ENCODE results near the gene ZDHHC8. TPM values are rescaled to one million over a fixed set of nuclear protein-coding genes. Genes with fewer than 3 reads are reported as not detected.

ZDHHC8 gene
- total RNA-seq, 6 experiments from 2014 or later = 11.4 to 39.0 (median 28.7) TPM

DNA sequence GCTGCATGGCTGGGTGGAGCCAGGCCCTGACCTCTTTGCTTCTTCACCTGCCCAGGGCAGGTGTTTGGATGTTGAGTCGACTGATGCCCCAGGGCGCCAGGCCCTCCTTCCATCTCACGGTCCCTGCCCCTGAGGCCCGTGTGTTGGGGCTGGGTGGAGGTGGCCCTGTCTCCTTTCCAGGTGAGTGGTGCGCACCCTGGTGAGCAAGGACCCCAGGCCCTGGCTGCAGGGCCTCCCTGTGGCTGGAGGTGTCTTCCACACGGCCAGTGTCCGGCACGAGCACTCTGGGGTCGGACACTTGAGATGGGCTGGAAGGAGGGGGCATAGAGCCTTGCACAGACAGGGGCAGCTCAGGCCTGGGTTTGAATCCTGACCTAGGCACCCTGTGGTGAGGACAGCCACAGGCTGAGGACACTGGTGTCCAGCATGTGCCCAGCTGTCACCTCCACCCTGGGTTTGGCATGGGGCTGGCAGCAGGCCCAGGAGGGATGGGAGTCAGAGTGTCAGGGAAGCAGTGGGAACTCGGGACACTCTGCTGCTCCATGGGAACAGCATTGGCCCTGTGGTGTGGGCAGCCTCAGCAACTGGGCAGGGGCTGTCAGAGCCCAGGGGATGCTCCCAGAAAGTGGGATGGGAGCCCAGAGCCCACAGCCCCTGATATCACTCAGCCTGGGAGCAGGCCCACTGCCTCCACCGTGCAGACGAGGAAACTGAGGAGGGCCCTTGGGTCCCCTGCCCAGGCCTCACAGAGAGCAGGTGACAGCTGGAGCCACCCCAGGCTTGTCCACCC is 56.4 kb downstream of the ZDHHC8 start:
- peak in 3 of 4 donors; percentile 4 to 53 (median 17) for ATAC-seq
- H3K4me1 ChIP-seq = peaks cover 0 to 17% (median 0%) of the 10 kb centered on the region in 4 donors
- H3K27me3 ChIP-seq = no peaks in the 10 kb centered on the region
- TF ChIP-seq POLR2A (IDR thresholded peaks at IDR 0.05) = no peak
- TF ChIP-seq, protein P1, sequence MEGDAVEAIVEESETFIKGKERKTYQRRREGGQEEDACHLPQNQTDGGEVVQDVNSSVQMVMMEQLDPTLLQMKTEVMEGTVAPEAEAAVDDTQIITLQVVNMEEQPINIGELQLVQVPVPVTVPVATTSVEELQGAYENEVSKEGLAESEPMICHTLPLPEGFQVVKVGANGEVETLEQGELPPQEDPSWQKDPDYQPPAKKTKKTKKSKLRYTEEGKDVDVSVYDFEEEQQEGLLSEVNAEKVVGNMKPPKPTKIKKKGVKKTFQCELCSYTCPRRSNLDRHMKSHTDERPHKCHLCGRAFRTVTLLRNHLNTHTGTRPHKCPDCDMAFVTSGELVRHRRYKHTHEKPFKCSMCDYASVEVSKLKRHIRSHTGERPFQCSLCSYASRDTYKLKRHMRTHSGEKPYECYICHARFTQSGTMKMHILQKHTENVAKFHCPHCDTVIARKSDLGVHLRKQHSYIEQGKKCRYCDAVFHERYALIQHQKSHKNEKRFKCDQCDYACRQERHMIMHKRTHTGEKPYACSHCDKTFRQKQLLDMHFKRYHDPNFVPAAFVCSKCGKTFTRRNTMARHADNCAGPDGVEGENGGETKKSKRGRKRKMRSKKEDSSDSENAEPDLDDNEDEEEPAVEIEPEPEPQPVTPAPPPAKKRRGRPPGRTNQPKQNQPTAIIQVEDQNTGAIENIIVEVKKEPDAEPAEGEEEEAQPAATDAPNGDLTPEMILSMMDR (IDR thresholded peaks at IDR 0.05) = no peak
- H3K36me3 ChIP-seq = no peaks in the 10 kb centered on the region
- 89% methylated on average over 4 of the region's 12 CpGs for WGBS (ENCODE audit: insufficient coverage, low coverage, low lambda C conversion rate, missing lambda C conversion rate)
- intact Hi-C loops (cut with DNase I) = no loop called here
- peak in 2 of 3 donors; percentile 75 to 76 for DNase-seq
- H3K9me3 ChIP-seq = no peaks in the 10 kb centered on the region
- H3K27ac ChIP-seq = peak overlapping the region in 1 of 3 donors; percentile 56
- H3K4me3 ChIP-seq = no peak overlapping the region

GRCh38 chr22:20188567-20188877 is 56.9 kb downstream of the ZDHHC8 start:
- no peak for DNase-seq
- intact Hi-C loops (cut with DNase I) = no loop called here
- Histone ChIP-seq H3K36me3 (no peaks in the 10 kb centered on the region), H3K4me1 (peaks cover 0 to 17% (median 0%) of the 10 kb centered on the region in 4 donors), H3K27me3 (no peaks in the 10 kb centered on the region), H3K4me3 (no peak overlapping the region), H3K27ac (no peak overlapping the region), H3K9me3 (no peaks in the 10 kb centered on the region)
- TF ChIP-seq, protein P1 (IDR thresholded peaks at IDR 0.05) = no peak
- no peak for TF ChIP-seq POLR2A (IDR thresholded peaks at IDR 0.05)
- 95% methylated on average over 2 of the region's 6 CpGs for WGBS (ENCODE audit: insufficient coverage, low coverage, low lambda C conversion rate, missing lambda C conversion rate)
- peak in 1 of 4 donors; percentile 3 for ATAC-seq

DNA sequence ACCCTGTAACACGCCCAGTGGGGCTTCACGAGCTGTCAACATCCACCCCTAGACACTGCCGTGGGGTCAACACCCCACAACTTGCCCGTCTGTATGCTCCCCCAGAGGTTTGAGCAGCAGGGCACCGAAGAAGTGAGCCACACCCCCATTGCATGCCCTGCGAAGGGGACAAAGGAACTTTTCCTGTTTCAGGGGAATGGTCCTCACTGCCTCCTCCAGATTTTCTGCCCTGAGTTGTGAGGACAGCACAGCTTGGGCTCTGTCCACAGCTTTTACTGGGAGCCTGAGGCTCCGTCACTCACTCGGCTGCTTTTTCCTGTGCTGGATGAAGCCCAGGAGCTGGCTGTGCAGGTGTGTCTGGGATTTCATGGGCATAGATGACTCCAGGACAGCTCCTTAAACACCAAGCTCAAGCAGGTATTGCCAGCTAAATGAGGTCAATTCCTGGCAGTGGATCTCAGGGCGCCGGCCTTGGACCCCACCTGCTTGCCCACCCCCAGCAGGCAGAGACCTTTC is 59.5 kb downstream of the ZDHHC8 start:
- Histone ChIP-seq H3K4me3 (no peak overlapping the region), H3K9me3 (no peaks in the 10 kb centered on the region), H3K27me3 (no peaks in the 10 kb centered on the region), H3K4me1 (peaks cover 0 to 22% (median 0%) of the 10 kb centered on the region in 4 donors), H3K27ac (no peak overlapping the region), H3K36me3 (no peaks in the 10 kb centered on the region)
- no peak for DNase-seq
- intact Hi-C loops (cut with DNase I) = no loop called here
- no peak for TF ChIP-seq POLR2A (IDR thresholded peaks at IDR 0.05)
- TF ChIP-seq, protein P1 (IDR thresholded peaks at IDR 0.05) = no peak
- ATAC-seq = no peak
- 53% methylated on average over 3 of the region's 10 CpGs for WGBS (ENCODE audit: insufficient coverage, low coverage, low lambda C conversion rate, missing lambda C conversion rate)

- intact Hi-C loops (cut with DNase I) = no loop called here
- WGBS (ENCODE audit: insufficient coverage, low coverage, low lambda C conversion rate, missing lambda C conversion rate) = no CpG with 5 or more reads among the region's 8 CpGs
- peaks cover 0 to 26% (median 0%) of the 10 kb centered on the region in 4 donors for H3K4me1 ChIP-seq
Observed at GRCh38 chr22:20191803-20192202, 60.2 kb downstream of the ZDHHC8 start.

More at GRCh38 chr22:20191803-20192202, 60.2 kb downstream of the ZDHHC8 start:
- no peak overlapping the region for H3K4me3 ChIP-seq
- H3K9me3 ChIP-seq = no peaks in the 10 kb centered on the region
- H3K27ac ChIP-seq = no peak overlapping the region
- no peak for TF ChIP-seq POLR2A (IDR thresholded peaks at IDR 0.05)
- TF ChIP-seq, protein P1 (IDR thresholded peaks at IDR 0.05) = no peak
- H3K36me3 ChIP-seq = no peaks in the 10 kb centered on the region
- no peaks in the 10 kb centered on the region for H3K27me3 ChIP-seq
- ATAC-seq = no peak
- DNase-seq = no peak

Measured in right lobe of liver (tissue), 6 donors.